ENCODE results near the gene DCAF11. TPM values are rescaled to one million over a fixed set of nuclear protein-coding genes. Genes with fewer than 3 reads are reported as not detected.

DCAF11 gene
- total and polyA plus RNA-seq, 2 of the 13 experiments (the other 11 are each of a cell fraction or from before 2014, with no cell fraction given): 150 to 257 TPM

DNA sequence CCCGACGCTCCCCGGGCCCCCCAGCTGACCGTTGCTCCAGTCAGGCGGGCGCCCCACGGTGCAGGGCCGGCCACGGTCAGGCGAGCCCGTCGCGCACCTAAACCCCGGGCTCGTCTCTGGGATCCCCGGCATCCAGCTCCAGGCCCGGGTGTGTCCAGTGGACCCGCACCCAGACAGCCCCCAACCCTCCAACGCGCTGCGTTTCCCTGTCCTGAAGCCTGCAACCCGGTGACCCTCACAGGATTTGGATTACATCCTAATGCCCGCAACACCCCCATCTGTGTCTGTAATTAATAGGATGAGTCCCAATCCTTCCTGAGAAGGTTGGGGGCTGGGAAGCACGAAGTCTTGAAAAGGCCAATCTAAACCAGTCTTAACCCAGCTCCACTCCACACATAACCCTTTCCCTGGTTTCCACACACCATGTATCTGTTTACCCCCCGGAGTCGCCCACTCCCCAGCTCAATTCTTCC is 32.8 kb upstream of the DCAF11 start (continued):
- TF ChIP-seq FOXO4 (CRISPR knock-in tag; conservative IDR thresholded peaks at IDR 0.05): no peak
- TF ChIP-seq, protein P1, sequence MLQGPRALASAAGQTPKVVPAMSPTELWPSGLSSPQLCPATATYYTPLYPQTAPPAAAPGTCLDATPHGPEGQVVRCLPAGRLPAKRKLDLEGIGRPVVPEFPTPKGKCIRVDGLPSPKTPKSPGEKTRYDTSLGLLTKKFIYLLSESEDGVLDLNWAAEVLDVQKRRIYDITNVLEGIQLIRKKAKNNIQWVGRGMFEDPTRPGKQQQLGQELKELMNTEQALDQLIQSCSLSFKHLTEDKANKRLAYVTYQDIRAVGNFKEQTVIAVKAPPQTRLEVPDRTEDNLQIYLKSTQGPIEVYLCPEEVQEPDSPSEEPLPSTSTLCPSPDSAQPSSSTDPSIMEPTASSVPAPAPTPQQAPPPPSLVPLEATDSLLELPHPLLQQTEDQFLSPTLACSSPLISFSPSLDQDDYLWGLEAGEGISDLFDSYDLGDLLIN (CRISPR knock-in tag; IDR thresholded peaks at IDR 0.05; ENCODE audit: borderline replicate concordance): 0 out of 2 replicates have a peak, but pooled peaks have one; percentile 7
- TF ChIP-seq SNAPC5 (CRISPR knock-in tag; IDR thresholded peaks at IDR 0.05; ENCODE audit: borderline replicate concordance): no peak
- TF ChIP-seq MXD1 (CRISPR knock-in tag; IDR thresholded peaks at IDR 0.05): no peak
- TF ChIP-seq, protein P2, sequence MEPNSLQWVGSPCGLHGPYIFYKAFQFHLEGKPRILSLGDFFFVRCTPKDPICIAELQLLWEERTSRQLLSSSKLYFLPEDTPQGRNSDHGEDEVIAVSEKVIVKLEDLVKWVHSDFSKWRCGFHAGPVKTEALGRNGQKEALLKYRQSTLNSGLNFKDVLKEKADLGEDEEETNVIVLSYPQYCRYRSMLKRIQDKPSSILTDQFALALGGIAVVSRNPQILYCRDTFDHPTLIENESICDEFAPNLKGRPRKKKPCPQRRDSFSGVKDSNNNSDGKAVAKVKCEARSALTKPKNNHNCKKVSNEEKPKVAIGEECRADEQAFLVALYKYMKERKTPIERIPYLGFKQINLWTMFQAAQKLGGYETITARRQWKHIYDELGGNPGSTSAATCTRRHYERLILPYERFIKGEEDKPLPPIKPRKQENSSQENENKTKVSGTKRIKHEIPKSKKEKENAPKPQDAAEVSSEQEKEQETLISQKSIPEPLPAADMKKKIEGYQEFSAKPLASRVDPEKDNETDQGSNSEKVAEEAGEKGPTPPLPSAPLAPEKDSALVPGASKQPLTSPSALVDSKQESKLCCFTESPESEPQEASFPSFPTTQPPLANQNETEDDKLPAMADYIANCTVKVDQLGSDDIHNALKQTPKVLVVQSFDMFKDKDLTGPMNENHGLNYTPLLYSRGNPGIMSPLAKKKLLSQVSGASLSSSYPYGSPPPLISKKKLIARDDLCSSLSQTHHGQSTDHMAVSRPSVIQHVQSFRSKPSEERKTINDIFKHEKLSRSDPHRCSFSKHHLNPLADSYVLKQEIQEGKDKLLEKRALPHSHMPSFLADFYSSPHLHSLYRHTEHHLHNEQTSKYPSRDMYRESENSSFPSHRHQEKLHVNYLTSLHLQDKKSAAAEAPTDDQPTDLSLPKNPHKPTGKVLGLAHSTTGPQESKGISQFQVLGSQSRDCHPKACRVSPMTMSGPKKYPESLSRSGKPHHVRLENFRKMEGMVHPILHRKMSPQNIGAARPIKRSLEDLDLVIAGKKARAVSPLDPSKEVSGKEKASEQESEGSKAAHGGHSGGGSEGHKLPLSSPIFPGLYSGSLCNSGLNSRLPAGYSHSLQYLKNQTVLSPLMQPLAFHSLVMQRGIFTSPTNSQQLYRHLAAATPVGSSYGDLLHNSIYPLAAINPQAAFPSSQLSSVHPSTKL (CRISPR knock-in tag; IDR thresholded peaks at IDR 0.05): 0 out of 2 replicates have a peak, but pooled peaks have one; percentile 11
- TF ChIP-seq ZNF639 (CRISPR knock-in tag; conservative IDR thresholded peaks at IDR 0.05): no peak
- TF ChIP-seq ZNF326 (CRISPR knock-in tag; IDR thresholded peaks at IDR 0.05; ENCODE audit: borderline replicate concordance): no peak
- TF ChIP-seq TBX2 (CRISPR knock-in tag; IDR thresholded peaks at IDR 0.05; ENCODE audit: borderline replicate concordance): no peak
- no peak for TF ChIP-seq SP4 (CRISPR knock-in tag; IDR thresholded peaks at IDR 0.05)
- TF ChIP-seq, protein P3, sequence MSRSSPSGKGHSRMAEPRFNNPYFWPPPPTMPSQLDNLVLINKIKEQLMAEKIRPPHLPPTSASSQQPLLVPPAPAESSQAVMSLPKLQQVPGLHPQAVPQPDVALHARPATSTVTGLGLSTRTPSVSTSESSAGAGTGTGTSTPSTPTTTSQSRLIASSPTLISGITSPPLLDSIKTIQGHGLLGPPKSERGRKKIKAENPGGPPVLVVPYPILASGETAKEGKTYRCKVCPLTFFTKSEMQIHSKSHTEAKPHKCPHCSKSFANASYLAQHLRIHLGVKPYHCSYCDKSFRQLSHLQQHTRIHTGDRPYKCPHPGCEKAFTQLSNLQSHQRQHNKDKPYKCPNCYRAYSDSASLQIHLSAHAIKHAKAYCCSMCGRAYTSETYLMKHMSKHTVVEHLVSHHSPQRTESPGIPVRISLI (CRISPR knock-in tag; IDR thresholded peaks at IDR 0.05; ENCODE audit: borderline replicate concordance): no peak
- no peak for TF ChIP-seq ZNF24 (IDR thresholded peaks at IDR 0.05)
- no peak for TF ChIP-seq ZNF138 (CRISPR knock-in tag; IDR thresholded peaks at IDR 0.05; ENCODE audit: low read depth)
- TF ChIP-seq NFRKB (IDR thresholded peaks at IDR 0.05): no peak
- no peak; the same call in 1 of the 2 replicates for TF ChIP-seq ZNF747 (CRISPR knock-in tag; IDR thresholded peaks at IDR 0.05; ENCODE audit: borderline replicate concordance)
- no peak for TF ChIP-seq NFE2L1 (CRISPR knock-in tag; IDR thresholded peaks at IDR 0.05; ENCODE audit: borderline replicate concordance)
- no peak for TF ChIP-seq PHF21A (CRISPR knock-in tag; IDR thresholded peaks at IDR 0.05)
- TF ChIP-seq ATF1 (CRISPR knock-in tag; IDR thresholded peaks at IDR 0.05): no peak
- TF ChIP-seq ZGPAT (CRISPR knock-in tag; IDR thresholded peaks at IDR 0.05): 0 out of 2 replicates have a peak, but pooled peaks have one; percentile 43
- no peak for TF ChIP-seq PLRG1 (conservative IDR thresholded peaks at IDR 0.05)
